ENCODE measurements around the gene ADH1B. TPM values are rescaled to one million over a fixed set of nuclear protein-coding genes. Genes with fewer than 3 reads are reported as not detected.
"Not testable (repeated sequence)": the region's sequence is repeated elsewhere in the genome, so short reads cannot be mapped to it uniquely, and the experiment has no call there.

The ADH1B gene
- total and polyA plus RNA-seq, 4 donors = 38.3 to 1,460 (median 911) TPM

DNA sequence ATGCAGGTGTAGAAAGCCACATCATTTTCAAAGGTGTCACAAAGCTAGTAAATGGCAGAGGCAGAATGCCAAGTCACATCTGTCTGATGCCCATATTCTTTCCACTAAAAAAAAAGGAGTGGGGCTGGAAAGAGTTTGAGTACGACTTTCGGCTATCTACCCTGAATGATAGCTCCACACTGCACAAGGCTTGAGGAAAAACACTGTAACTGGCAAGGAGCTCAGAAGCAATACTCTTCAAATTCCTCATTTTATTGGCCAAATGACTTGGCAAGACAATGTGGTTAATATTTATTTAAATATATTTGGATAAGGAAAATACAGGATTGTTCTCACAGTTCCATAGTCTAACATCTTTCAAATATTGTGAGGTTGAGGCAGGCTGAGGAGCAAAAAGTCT is 36.7 kb upstream of the ADH1B start (continued):
- TF ChIP-seq, protein P1, sequence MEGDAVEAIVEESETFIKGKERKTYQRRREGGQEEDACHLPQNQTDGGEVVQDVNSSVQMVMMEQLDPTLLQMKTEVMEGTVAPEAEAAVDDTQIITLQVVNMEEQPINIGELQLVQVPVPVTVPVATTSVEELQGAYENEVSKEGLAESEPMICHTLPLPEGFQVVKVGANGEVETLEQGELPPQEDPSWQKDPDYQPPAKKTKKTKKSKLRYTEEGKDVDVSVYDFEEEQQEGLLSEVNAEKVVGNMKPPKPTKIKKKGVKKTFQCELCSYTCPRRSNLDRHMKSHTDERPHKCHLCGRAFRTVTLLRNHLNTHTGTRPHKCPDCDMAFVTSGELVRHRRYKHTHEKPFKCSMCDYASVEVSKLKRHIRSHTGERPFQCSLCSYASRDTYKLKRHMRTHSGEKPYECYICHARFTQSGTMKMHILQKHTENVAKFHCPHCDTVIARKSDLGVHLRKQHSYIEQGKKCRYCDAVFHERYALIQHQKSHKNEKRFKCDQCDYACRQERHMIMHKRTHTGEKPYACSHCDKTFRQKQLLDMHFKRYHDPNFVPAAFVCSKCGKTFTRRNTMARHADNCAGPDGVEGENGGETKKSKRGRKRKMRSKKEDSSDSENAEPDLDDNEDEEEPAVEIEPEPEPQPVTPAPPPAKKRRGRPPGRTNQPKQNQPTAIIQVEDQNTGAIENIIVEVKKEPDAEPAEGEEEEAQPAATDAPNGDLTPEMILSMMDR (IDR thresholded peaks at IDR 0.05; ENCODE audit: low read depth, low read length, missing input control) = no peak
- no peak for TF ChIP-seq HNF4A (conservative IDR thresholded peaks at IDR 0.05)
- TF ChIP-seq GABPA (IDR thresholded peaks at IDR 0.05 in 1 of 2, conservative IDR thresholded peaks at IDR 0.05 in 1 of 2) = no peak

DNA sequence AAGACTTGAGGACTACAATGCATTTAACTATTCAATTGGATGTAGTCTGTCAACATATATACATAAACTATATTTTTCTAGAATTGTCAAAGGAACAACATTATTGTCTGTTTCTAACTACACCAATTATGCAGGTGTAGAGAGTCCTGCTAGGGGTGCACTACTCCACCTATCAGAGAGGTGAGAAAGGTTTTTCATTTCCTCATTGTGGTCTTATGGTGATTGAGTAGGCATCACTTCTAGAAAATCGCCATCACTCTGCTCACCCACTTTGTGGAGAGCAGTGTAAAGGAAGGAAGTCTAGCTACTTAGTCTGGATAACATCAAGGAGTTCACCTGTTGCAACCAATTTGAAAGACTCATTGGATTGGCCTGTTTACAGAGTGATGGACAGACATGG is 35.8 kb upstream of the ADH1B start:
- H3K27ac ChIP-seq (ENCODE audit: low read depth in 1 of 2, low read length in 2 of 2) = no peak overlapping the region
- TF ChIP-seq SP1 (IDR thresholded peaks at IDR 0.05) (no peak), RXRA (IDR thresholded peaks at IDR 0.05) (no peak), NR2F2 (IDR thresholded peaks at IDR 0.05) (no peak), FOXA2 (IDR thresholded peaks at IDR 0.05) (no peak), JUND (IDR thresholded peaks at IDR 0.05) (no peak), HNF4A (conservative IDR thresholded peaks at IDR 0.05) (no peak), TAF1 (conservative IDR thresholded peaks at IDR 0.05) (no peak), RAD21 (IDR thresholded peaks at IDR 0.05) (no peak), HNF4G (IDR thresholded peaks at IDR 0.05) (no peak), YY1 (IDR thresholded peaks at IDR 0.05) (no peak), EGR1 (IDR thresholded peaks at IDR 0.05; ENCODE audit: low read depth in 2 of 2) (no peak), FOXA1 (IDR thresholded peaks at IDR 0.05) (no peak), GABPA (IDR thresholded peaks at IDR 0.05 in 1 of 2, conservative IDR thresholded peaks at IDR 0.05 in 1 of 2) (no peak)
- TF ChIP-seq, protein P2, sequence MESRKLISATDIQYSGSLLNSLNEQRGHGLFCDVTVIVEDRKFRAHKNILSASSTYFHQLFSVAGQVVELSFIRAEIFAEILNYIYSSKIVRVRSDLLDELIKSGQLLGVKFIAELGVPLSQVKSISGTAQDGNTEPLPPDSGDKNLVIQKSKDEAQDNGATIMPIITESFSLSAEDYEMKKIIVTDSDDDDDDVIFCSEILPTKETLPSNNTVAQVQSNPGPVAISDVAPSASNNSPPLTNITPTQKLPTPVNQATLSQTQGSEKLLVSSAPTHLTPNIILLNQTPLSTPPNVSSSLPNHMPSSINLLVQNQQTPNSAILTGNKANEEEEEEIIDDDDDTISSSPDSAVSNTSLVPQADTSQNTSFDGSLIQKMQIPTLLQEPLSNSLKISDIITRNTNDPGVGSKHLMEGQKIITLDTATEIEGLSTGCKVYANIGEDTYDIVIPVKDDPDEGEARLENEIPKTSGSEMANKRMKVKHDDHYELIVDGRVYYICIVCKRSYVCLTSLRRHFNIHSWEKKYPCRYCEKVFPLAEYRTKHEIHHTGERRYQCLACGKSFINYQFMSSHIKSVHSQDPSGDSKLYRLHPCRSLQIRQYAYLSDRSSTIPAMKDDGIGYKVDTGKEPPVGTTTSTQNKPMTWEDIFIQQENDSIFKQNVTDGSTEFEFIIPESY (IDR thresholded peaks at IDR 0.05) = no peak
- TF ChIP-seq, protein P1 (IDR thresholded peaks at IDR 0.05; ENCODE audit: low read depth, low read length, missing input control) = no peak
- TF ChIP-seq, protein P3, sequence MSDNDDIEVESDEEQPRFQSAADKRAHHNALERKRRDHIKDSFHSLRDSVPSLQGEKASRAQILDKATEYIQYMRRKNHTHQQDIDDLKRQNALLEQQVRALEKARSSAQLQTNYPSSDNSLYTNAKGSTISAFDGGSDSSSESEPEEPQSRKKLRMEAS (IDR thresholded peaks at IDR 0.05) = no peak
- TF ChIP-seq, protein P4, sequence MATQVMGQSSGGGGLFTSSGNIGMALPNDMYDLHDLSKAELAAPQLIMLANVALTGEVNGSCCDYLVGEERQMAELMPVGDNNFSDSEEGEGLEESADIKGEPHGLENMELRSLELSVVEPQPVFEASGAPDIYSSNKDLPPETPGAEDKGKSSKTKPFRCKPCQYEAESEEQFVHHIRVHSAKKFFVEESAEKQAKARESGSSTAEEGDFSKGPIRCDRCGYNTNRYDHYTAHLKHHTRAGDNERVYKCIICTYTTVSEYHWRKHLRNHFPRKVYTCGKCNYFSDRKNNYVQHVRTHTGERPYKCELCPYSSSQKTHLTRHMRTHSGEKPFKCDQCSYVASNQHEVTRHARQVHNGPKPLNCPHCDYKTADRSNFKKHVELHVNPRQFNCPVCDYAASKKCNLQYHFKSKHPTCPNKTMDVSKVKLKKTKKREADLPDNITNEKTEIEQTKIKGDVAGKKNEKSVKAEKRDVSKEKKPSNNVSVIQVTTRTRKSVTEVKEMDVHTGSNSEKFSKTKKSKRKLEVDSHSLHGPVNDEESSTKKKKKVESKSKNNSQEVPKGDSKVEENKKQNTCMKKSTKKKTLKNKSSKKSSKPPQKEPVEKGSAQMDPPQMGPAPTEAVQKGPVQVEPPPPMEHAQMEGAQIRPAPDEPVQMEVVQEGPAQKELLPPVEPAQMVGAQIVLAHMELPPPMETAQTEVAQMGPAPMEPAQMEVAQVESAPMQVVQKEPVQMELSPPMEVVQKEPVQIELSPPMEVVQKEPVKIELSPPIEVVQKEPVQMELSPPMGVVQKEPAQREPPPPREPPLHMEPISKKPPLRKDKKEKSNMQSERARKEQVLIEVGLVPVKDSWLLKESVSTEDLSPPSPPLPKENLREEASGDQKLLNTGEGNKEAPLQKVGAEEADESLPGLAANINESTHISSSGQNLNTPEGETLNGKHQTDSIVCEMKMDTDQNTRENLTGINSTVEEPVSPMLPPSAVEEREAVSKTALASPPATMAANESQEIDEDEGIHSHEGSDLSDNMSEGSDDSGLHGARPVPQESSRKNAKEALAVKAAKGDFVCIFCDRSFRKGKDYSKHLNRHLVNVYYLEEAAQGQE (IDR thresholded peaks at IDR 0.05) = no peak
- TF ChIP-seq, protein P5, sequence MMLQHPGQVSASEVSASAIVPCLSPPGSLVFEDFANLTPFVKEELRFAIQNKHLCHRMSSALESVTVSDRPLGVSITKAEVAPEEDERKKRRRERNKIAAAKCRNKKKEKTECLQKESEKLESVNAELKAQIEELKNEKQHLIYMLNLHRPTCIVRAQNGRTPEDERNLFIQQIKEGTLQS (IDR thresholded peaks at IDR 0.05) = no peak
- WGBS = 87% methylated on average over 1 of the region's 1 CpG
- no peaks in the 10 kb centered on the region for H3K9me3 ChIP-seq (ENCODE audit: control insufficient read depth in 4 of 4, low read length in 3 of 4)
- H3K9ac ChIP-seq (ENCODE audit: low read depth in 1 of 2, low read length in 2 of 2) = no peak overlapping the region
- DNase-seq (ENCODE audit: low spot score) = no peak
- no peak overlapping the region for H3K4me3 ChIP-seq (ENCODE audit: low read depth in 1 of 3, low read length in 3 of 3)
- H3K4me1 ChIP-seq (ENCODE audit: control insufficient read depth in 4 of 4, insufficient read depth in 4 of 4, low read length in 3 of 4) = peaks cover 0 to 13% (median 5%) of the 10 kb centered on the region in 4 donors
- H3K36me3 ChIP-seq (ENCODE audit: control insufficient read depth in 4 of 4, insufficient read depth in 3 of 4, low read depth in 1 of 4, low read length in 3 of 4) = no peaks in the 10 kb centered on the region
- no peaks in the 10 kb centered on the region for H3K27me3 ChIP-seq (ENCODE audit: control insufficient read depth in 4 of 4, insufficient read depth in 4 of 4, low read length in 3 of 4)

DNA sequence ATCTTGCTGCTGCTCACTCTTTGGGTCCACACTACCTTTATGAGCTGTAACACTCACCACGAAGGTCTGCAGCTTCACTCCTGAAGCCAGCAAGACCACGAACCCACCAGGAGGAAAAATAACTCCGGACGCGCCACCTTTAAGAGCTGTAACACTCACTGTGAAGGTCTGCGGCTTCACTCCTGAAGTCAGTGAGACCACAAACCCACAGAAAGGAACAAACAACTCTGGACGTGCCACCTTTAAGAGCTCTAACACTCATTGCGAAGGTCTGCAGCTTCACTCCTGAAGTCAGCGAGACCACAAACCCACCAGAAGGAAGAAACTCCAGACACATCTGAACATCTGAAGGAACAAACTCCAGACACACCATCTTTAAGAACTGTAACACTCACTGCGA is 34.9 kb upstream of the ADH1B start:
- DNase-seq (ENCODE audit: low spot score); H3K27ac ChIP-seq (ENCODE audit: low read depth in 1 of 2, low read length in 2 of 2); H3K9me3 ChIP-seq (ENCODE audit: control insufficient read depth in 4 of 4, low read length in 3 of 4); H3K36me3 ChIP-seq (ENCODE audit: control insufficient read depth in 4 of 4, insufficient read depth in 3 of 4, low read depth in 1 of 4, low read length in 3 of 4); H3K27me3 ChIP-seq (ENCODE audit: control insufficient read depth in 4 of 4, insufficient read depth in 4 of 4, low read length in 3 of 4); H3K4me3 ChIP-seq (ENCODE audit: low read depth in 1 of 3, low read length in 3 of 3); H3K9ac ChIP-seq (ENCODE audit: low read depth in 1 of 2, low read length in 2 of 2): not testable (repeated sequence)
- H3K4me1 ChIP-seq (ENCODE audit: control insufficient read depth in 4 of 4, insufficient read depth in 4 of 4, low read length in 3 of 4) = peaks cover 0 to 13% (median 5%) of the 10 kb centered on the region in 4 donors
- 80% methylated on average over 10 of the region's 10 CpGs for WGBS
